ENCODE measurements around the gene TEN1. TPM values are rescaled to one million over a fixed set of nuclear protein-coding genes. Genes with fewer than 3 reads are reported as not detected.

TEN1 gene
- total and polyA plus RNA-seq, 2 of the 13 experiments (the other 11 are each of a cell fraction or from before 2014, with no cell fraction given) = 18.0 to 21.3 TPM

DNA sequence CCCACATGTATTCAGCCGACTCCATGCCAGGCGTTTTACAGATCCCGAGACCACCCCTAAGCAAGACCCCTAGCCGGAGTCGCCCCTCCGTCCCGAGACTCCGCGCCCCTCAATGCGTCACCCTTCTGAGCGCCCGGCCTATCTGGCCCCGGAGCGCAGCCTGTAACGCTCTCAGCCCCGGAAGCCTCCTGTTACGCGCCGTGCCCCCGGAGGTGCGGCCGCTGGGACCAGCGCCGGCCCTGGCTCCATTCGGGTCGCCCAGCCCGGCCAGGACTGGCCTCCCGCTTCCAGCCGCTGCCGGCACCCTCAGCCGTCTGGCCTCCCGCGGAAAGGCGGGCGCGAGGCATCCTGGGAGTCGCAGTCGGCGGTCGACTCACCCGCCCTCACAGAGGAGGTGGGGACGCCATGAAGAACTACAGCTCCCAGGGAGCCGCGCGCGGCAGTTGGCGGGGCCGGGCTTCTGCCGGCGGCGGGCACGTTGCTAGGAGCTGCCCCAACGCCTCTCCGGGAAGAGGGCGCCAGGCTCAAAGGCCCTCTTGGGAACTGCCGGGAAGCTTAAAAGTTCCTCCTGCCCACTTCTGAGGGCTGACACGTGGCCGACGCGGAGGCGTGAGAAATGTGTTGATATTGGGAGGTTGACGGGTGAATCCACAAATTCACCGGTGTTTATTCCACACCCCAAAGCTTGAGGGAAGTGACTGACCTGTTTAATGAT, 38.2 kb upstream of the TEN1 start, which contains the start of gene FBF1 (continued):
- TF ChIP-seq, protein P1, sequence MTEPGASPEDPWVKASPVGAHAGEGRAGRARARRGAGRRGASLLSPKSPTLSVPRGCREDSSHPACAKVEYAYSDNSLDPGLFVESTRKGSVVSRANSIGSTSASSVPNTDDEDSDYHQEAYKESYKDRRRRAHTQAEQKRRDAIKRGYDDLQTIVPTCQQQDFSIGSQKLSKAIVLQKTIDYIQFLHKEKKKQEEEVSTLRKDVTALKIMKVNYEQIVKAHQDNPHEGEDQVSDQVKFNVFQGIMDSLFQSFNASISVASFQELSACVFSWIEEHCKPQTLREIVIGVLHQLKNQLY (CRISPR knock-in tag; IDR thresholded peaks at IDR 0.05) = peak; percentile 46; the same call in 1 of the 2 replicates
- TF ChIP-seq MIER2 (CRISPR knock-in tag; IDR thresholded peaks at IDR 0.05) (peak; percentile 57; the same call in 1 of the 2 replicates), SP4 (CRISPR knock-in tag; IDR thresholded peaks at IDR 0.05) (peak; percentile 90), ZNF772 (CRISPR knock-in tag; IDR thresholded peaks at IDR 0.05) (peak; percentile 88), TP53 (CRISPR knock-in tag; conservative IDR thresholded peaks at IDR 0.05) (no peak; the same call in 1 of the 2 replicates), CEBPB (IDR thresholded peaks at IDR 0.05; ENCODE audit: borderline replicate concordance, low read depth, low read length) (no peak), RNF2 (conservative IDR thresholded peaks at IDR 0.05; ENCODE audit: low read depth) (no peak; the same call in 1 of the 2 replicates), HDAC6 (IDR thresholded peaks at IDR 0.05; ENCODE audit: low read depth, low read length) (no peak), RXRB (CRISPR knock-in tag; IDR thresholded peaks at IDR 0.05; ENCODE audit: borderline replicate concordance) (peak; percentile 86), SIN3B (IDR thresholded peaks at IDR 0.05; ENCODE audit: low read length) (peak; percentile 91), SRY (CRISPR knock-in tag; IDR thresholded peaks at IDR 0.05) (peak; percentile 68; the same call in 1 of the 2 replicates), ZNF841 (CRISPR knock-in tag; IDR thresholded peaks at IDR 0.05; ENCODE audit: borderline replicate concordance) (no peak), KDM4B (CRISPR knock-in tag; IDR thresholded peaks at IDR 0.05) (peak; percentile 92; the same call in 1 of the 2 replicates), DNMT3B (CRISPR knock-in tag; conservative IDR thresholded peaks at IDR 0.05) (no peak), PITX1 (CRISPR knock-in tag; IDR thresholded peaks at IDR 0.05) (peak; percentile 79), CCDC6 (CRISPR knock-in tag; IDR thresholded peaks at IDR 0.05) (peak; percentile 95), ZNF768 (CRISPR knock-in tag; IDR thresholded peaks at IDR 0.05) (peak; percentile 93), BRCA1 (CRISPR knock-in tag; IDR thresholded peaks at IDR 0.05) (peak; percentile 95)
- TF ChIP-seq, protein P2, sequence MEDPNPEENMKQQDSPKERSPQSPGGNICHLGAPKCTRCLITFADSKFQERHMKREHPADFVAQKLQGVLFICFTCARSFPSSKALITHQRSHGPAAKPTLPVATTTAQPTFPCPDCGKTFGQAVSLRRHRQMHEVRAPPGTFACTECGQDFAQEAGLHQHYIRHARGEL (CRISPR knock-in tag; IDR thresholded peaks at IDR 0.05) = peak; percentile 97
- TF ChIP-seq, protein P3, sequence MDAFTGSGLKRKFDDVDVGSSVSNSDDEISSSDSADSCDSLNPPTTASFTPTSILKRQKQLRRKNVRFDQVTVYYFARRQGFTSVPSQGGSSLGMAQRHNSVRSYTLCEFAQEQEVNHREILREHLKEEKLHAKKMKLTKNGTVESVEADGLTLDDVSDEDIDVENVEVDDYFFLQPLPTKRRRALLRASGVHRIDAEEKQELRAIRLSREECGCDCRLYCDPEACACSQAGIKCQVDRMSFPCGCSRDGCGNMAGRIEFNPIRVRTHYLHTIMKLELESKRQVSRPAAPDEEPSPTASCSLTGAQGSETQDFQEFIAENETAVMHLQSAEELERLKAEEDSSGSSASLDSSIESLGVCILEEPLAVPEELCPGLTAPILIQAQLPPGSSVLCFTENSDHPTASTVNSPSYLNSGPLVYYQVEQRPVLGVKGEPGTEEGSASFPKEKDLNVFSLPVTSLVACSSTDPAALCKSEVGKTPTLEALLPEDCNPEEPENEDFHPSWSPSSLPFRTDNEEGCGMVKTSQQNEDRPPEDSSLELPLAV (CRISPR knock-in tag; conservative IDR thresholded peaks at IDR 0.05; ENCODE audit: low read depth) = no peak
- TF ChIP-seq, protein P4, sequence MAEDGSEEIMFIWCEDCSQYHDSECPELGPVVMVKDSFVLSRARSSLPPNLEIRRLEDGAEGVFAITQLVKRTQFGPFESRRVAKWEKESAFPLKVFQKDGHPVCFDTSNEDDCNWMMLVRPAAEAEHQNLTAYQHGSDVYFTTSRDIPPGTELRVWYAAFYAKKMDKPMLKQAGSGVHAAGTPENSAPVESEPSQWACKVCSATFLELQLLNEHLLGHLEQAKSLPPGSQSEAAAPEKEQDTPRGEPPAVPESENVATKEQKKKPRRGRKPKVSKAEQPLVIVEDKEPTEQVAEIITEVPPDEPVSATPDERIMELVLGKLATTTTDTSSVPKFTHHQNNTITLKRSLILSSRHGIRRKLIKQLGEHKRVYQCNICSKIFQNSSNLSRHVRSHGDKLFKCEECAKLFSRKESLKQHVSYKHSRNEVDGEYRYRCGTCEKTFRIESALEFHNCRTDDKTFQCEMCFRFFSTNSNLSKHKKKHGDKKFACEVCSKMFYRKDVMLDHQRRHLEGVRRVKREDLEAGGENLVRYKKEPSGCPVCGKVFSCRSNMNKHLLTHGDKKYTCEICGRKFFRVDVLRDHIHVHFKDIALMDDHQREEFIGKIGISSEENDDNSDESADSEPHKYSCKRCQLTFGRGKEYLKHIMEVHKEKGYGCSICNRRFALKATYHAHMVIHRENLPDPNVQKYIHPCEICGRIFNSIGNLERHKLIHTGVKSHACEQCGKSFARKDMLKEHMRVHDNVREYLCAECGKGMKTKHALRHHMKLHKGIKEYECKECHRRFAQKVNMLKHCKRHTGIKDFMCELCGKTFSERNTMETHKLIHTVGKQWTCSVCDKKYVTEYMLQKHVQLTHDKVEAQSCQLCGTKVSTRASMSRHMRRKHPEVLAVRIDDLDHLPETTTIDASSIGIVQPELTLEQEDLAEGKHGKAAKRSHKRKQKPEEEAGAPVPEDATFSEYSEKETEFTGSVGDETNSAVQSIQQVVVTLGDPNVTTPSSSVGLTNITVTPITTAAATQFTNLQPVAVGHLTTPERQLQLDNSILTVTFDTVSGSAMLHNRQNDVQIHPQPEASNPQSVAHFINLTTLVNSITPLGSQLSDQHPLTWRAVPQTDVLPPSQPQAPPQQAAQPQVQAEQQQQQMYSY (CRISPR knock-in tag; IDR thresholded peaks at IDR 0.05) = peak; percentile 88; the same call in 1 of the 2 replicates
- TF ChIP-seq, protein P5, sequence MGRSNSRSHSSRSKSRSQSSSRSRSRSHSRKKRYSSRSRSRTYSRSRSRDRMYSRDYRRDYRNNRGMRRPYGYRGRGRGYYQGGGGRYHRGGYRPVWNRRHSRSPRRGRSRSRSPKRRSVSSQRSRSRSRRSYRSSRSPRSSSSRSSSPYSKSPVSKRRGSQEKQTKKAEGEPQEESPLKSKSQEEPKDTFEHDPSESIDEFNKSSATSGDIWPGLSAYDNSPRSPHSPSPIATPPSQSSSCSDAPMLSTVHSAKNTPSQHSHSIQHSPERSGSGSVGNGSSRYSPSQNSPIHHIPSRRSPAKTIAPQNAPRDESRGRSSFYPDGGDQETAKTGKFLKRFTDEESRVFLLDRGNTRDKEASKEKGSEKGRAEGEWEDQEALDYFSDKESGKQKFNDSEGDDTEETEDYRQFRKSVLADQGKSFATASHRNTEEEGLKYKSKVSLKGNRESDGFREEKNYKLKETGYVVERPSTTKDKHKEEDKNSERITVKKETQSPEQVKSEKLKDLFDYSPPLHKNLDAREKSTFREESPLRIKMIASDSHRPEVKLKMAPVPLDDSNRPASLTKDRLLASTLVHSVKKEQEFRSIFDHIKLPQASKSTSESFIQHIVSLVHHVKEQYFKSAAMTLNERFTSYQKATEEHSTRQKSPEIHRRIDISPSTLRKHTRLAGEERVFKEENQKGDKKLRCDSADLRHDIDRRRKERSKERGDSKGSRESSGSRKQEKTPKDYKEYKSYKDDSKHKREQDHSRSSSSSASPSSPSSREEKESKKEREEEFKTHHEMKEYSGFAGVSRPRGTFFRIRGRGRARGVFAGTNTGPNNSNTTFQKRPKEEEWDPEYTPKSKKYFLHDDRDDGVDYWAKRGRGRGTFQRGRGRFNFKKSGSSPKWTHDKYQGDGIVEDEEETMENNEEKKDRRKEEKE (IDR thresholded peaks at IDR 0.05) = no peak

Data from HepG2 (cell line).